Prostate gland (tissue), 2 donors: ENCODE measurements around the gene TNS3.

Experiments
- CTCF ChIP-seq, 4 experiments: fragments of 200-600 bp in 2 of 4; fragments of 450-650 bp in 2 of 4; sonication (generic) in 2 of 4; IDR thresholded peaks; 1 replicate in 3 of 4; 2 replicates in 1 of 4; pipeline ENCODE4 v1.5.1; 2016 to 2019; ENCODE audit warnings: antibody characterized with exemption in 4 of 4, mild to moderate bottlenecking in 2 of 4, moderate library complexity in 2 of 4
- POLR2AphosphoS5 ChIP-seq: sonication (generic); formaldehyde crosslinking; IDR thresholded peaks from one replicate; pipeline ENCODE4 v1.6.1; 2017; ENCODE audit warnings: antibody characterized with exemption

- TF ChIP-seq CTCF (IDR thresholded peaks at IDR 0.05) = no peak
- TF ChIP-seq POLR2AphosphoS5 = no peak
These were observed 55.4 kb downstream of the TNS3 start for GRCh38 chr7:47526466-47526865.
